Suppressor macrophage (primary cell): ENCODE measurements around the gene IFT52.
"Not testable (repeated sequence)": the region's sequence is repeated elsewhere in the genome, so short reads cannot be mapped to it uniquely, and the experiment has no call there.

Experiments used
- DNase-seq, 4 experiments: peaks; one replicate each; pipeline ENCODE4 v3.0.0-alpha.2; 2020 to 2022

IFT52 gene

GRCh38 chr20:43567477-43567876 is 23.3 kb upstream of the IFT52 start:
- peak; percentile 29 to 71 (median 60) for DNase-seq

GRCh38 chr20:43568706-43569105 is 22.0 kb upstream of the IFT52 start:
- no peak for DNase-seq

- DNase-seq, result no peak
Measured at GRCh38 chr20:43569282-43569681, 21.5 kb upstream of the IFT52 start.

GRCh38 chr20:43570496-43570895 is 20.2 kb upstream of the IFT52 start:
- DNase-seq, result no peak

GRCh38 chr20:43571310-43571709 is 19.4 kb upstream of the IFT52 start:
- DNase-seq, result no peak

- no peak for DNase-seq
Measured at GRCh38 chr20:43571771-43572170, 19.0 kb upstream of the IFT52 start.

GRCh38 chr20:43572891-43573290 is 17.8 kb upstream of the IFT52 start:
- DNase-seq, result no peak

- DNase-seq, result no peak
Measured at GRCh38 chr20:43576108-43576507, 14.6 kb upstream of the IFT52 start.

GRCh38 chr20:43579861-43580793 is 10.6 kb upstream of the IFT52 start:
- DNase-seq, result no peak

GRCh38 chr20:43583133-43583864 is 7.4 kb upstream of the IFT52 start:
- no peak for DNase-seq

- peak; percentile 38 to 63 (median 56) for DNase-seq
Measured at GRCh38 chr20:43583982-43584432, 6.7 kb upstream of the IFT52 start.

- no peak for DNase-seq
Measured at GRCh38 chr20:43584448-43585136, 6.1 kb upstream of the IFT52 start.

- DNase-seq, result no peak
Measured at GRCh38 chr20:43586641-43587040, 4.1 kb upstream of the IFT52 start.

GRCh38 chr20:43588526-43588925 is 2.2 kb upstream of the IFT52 start:
- not testable (repeated sequence) for DNase-seq

GRCh38 chr20:43590036-43590391 is 723 bp upstream of the IFT52 start:
- DNase-seq, result peak in 1 of 4 experiments; percentile 13

- DNase-seq, result not testable (repeated sequence)
Measured at GRCh38 chr20:43601960-43602359, 11.2 kb downstream of the IFT52 start.

- DNase-seq, result no peak
Measured at GRCh38 chr20:43603124-43603523, 12.4 kb downstream of the IFT52 start.

- no peak for DNase-seq
Measured at GRCh38 chr20:43605715-43606114, 15.0 kb downstream of the IFT52 start.

GRCh38 chr20:43607278-43607677 is 16.5 kb downstream of the IFT52 start:
- not testable (repeated sequence) for DNase-seq

GRCh38 chr20:43631598-43631997 is 40.9 kb downstream of the IFT52 start:
- DNase-seq, result no peak

- no peak for DNase-seq
Measured at GRCh38 chr20:43636429-43636828, 45.7 kb downstream of the IFT52 start.

- no peak for DNase-seq
Measured at GRCh38 chr20:43642548-43642947, 51.8 kb downstream of the IFT52 start.

GRCh38 chr20:43650997-43651525 is 60.3 kb downstream of the IFT52 start:
- no peak for DNase-seq
